Astrocyte (in vitro differentiated cells and primary cell): ENCODE measurements around the gene CACNA1D. TPM values are rescaled to one million over a fixed set of nuclear protein-coding genes. Genes with fewer than 3 reads are reported as not detected.

Experiments used
- DNase-seq: peaks from one replicate; pipeline ENCODE4 v3.0.0-alpha.2; 2010; ENCODE audit warnings: low read depth
- FAIRE-seq: peaks from 2 replicates; lab custom pipeline; 2011; peaks lifted over from hg19 to GRCh38; lab: Jason Lieb, UNC
- H2AFZ ChIP-seq: 2 replicates; pipeline ENCODE4 v1.6.0; 2012; ENCODE audit warnings: low read depth, low read length, inconsistent platforms
- H3K27ac ChIP-seq: 2 replicates; pipeline ENCODE4 v1.5.1; 2011; ENCODE audit warnings: low read depth, low read length, inconsistent platforms
- H3K27me3 ChIP-seq: 2 replicates; pipeline ENCODE4 v1.6.0; 2011; ENCODE audit warnings: low read length, inconsistent platforms; ENCODE audit not compliant: insufficient read depth
- H3K36me3 ChIP-seq: 2 replicates; pipeline ENCODE4 v1.5.1; 2011; ENCODE audit warnings: low read length, inconsistent platforms; ENCODE audit not compliant: insufficient read depth
- H3K4me1 ChIP-seq: 2 replicates; pipeline ENCODE4 v1.5.1; 2011; ENCODE audit warnings: low read length, inconsistent platforms; ENCODE audit not compliant: insufficient read depth
- H3K4me2 ChIP-seq: 2 replicates; pipeline ENCODE4 v1.6.0; 2012; ENCODE audit warnings: low read length, inconsistent platforms
- H3K4me3 ChIP-seq: 2 replicates; pipeline ENCODE4 v1.5.1; 2011; ENCODE audit warnings: low read depth, mild to moderate bottlenecking, low read length, inconsistent platforms; ENCODE audit not compliant: insufficient read depth
- H3K79me2 ChIP-seq: 2 replicates; pipeline ENCODE4 v1.6.0; 2012; ENCODE audit warnings: mild to moderate bottlenecking, low read length, inconsistent platforms; ENCODE audit not compliant: insufficient read depth
- H3K9ac ChIP-seq: 2 replicates; pipeline ENCODE4 v1.6.0; 2012; ENCODE audit warnings: mild to moderate bottlenecking, low read length, inconsistent platforms
- H3K9me3 ChIP-seq: 2 replicates; pipeline ENCODE4 v1.5.1; 2012; ENCODE audit warnings: low read depth, mild to moderate bottlenecking, low read length, inconsistent platforms; ENCODE audit not compliant: insufficient read depth
- H4K20me1 ChIP-seq: 2 replicates; pipeline ENCODE4 v1.6.0; 2012; ENCODE audit warnings: low read length, inconsistent platforms; ENCODE audit not compliant: insufficient read depth
- H3K27ac Mint-ChIP-seq: one replicate; pipeline ENCODE4 v1.8.0; 2021; ENCODE audit warnings: mild to moderate bottlenecking, mixed read lengths; ENCODE audit not compliant: unreplicated experiment
- H3K27me3 Mint-ChIP-seq: one replicate; pipeline ENCODE4 v1.8.0; 2021; ENCODE audit warnings: low read depth, mixed read lengths; ENCODE audit not compliant: unreplicated experiment
- H3K36me3 Mint-ChIP-seq: one replicate; pipeline ENCODE4 v1.8.0; 2021; ENCODE audit warnings: low read depth, mixed read lengths; ENCODE audit not compliant: unreplicated experiment
- H3K4me1 Mint-ChIP-seq: one replicate; pipeline ENCODE4 v1.8.0; 2021; ENCODE audit warnings: low read depth, mixed read lengths; ENCODE audit not compliant: unreplicated experiment
- H3K4me3 Mint-ChIP-seq: one replicate; pipeline ENCODE4 v1.8.0; 2021; ENCODE audit warnings: mild to moderate bottlenecking, moderate library complexity, mixed read lengths; ENCODE audit not compliant: unreplicated experiment
- H3K9me3 Mint-ChIP-seq: one replicate; pipeline ENCODE4 v1.8.0; 2021; ENCODE audit warnings: mild to moderate bottlenecking, mixed read lengths; ENCODE audit not compliant: unreplicated experiment
- CTCF ChIP-seq: IDR thresholded peaks from 2 replicates; pipeline ENCODE4 v1.5.1; 2011; ENCODE audit warnings: low read depth, mild to moderate bottlenecking, inconsistent platforms, low read length, moderate library complexity; ENCODE audit not compliant: insufficient read depth
- EZH2 ChIP-seq: IDR thresholded peaks from 2 replicates; pipeline ENCODE4 v1.6.1; 2012; ENCODE audit warnings: mild to moderate bottlenecking, low read length, inconsistent platforms; ENCODE audit not compliant: insufficient read depth
- total RNA-seq: library from RNA; stranded (reverse); gene quantifications from 2 replicates; pipeline ENCODE4 v1.2.1, GENCODE V29; 2021

The CACNA1D gene
- total RNA-seq, 1 donor from 2014 or later: 0.41 TPM

- H3K27ac ChIP-seq: no peak overlapping the region
- peaks cover 3% of the 10 kb centered on the region for H3K9me3 Mint-ChIP-seq
- no peaks in the 10 kb centered on the region for H3K9me3 ChIP-seq
- no peak overlapping the region for H3K4me2 ChIP-seq
- TF ChIP-seq CTCF (no peak), EZH2 (no peak)
- peaks cover 28% of the 10 kb centered on the region for H3K4me1 Mint-ChIP-seq
- no peaks in the 10 kb centered on the region for H3K36me3 ChIP-seq
- no peak for FAIRE-seq
- H3K79me2 ChIP-seq: no peaks in the 10 kb centered on the region
- H4K20me1 ChIP-seq: no peaks in the 10 kb centered on the region
- DNase-seq: no peak
- no peak overlapping the region for H3K4me3 ChIP-seq
- no peak overlapping the region for H3K27ac Mint-ChIP-seq
- H3K4me1 ChIP-seq: peaks cover 22% of the 10 kb centered on the region
- H2AFZ ChIP-seq: no peak overlapping the region
- H3K27me3 Mint-ChIP-seq: peaks cover 4% of the 10 kb centered on the region
- no peak overlapping the region for H3K9ac ChIP-seq
- no peaks in the 10 kb centered on the region for H3K27me3 ChIP-seq
- H3K4me3 Mint-ChIP-seq: no peak overlapping the region
- no peaks in the 10 kb centered on the region for H3K36me3 Mint-ChIP-seq
Observed at GRCh38 chr3:53803124-53803815, 308.9 kb downstream of the CACNA1D start.

GRCh38 chr3:53803816-53804695 lies 309.6 kb downstream of the CACNA1D start:
- peaks cover 27% of the 10 kb centered on the region for H3K4me1 Mint-ChIP-seq
- Histone ChIP-seq H2AFZ (peak overlapping the region; percentile 43), H3K36me3 (no peaks in the 10 kb centered on the region), H3K4me2 (peak overlapping the region; percentile 69), H3K9me3 (no peaks in the 10 kb centered on the region), H3K4me1 (peaks cover 22% of the 10 kb centered on the region), H3K27ac (peak overlapping the region; percentile 45), H3K9ac (no peak overlapping the region), H4K20me1 (no peaks in the 10 kb centered on the region), H3K79me2 (no peaks in the 10 kb centered on the region), H3K27me3 (no peaks in the 10 kb centered on the region), H3K4me3 (no peak overlapping the region)
- H3K27me3 Mint-ChIP-seq: peaks cover 4% of the 10 kb centered on the region
- H3K4me3 Mint-ChIP-seq: peak overlapping the region; percentile 22
- FAIRE-seq: no peak
- peaks cover 3% of the 10 kb centered on the region for H3K9me3 Mint-ChIP-seq
- H3K27ac Mint-ChIP-seq: peak overlapping the region; percentile 95
- H3K36me3 Mint-ChIP-seq: no peaks in the 10 kb centered on the region
- DNase-seq: no peak
- no peak for TF ChIP-seq CTCF
- no peak for TF ChIP-seq EZH2
